ENCODE results near the gene PKD1. TPM values are rescaled to one million over a fixed set of nuclear protein-coding genes. Genes with fewer than 3 reads are reported as not detected.

PKD1 gene
- total RNA-seq, 1 experiment from 2014 or later: 102 TPM

DNA sequence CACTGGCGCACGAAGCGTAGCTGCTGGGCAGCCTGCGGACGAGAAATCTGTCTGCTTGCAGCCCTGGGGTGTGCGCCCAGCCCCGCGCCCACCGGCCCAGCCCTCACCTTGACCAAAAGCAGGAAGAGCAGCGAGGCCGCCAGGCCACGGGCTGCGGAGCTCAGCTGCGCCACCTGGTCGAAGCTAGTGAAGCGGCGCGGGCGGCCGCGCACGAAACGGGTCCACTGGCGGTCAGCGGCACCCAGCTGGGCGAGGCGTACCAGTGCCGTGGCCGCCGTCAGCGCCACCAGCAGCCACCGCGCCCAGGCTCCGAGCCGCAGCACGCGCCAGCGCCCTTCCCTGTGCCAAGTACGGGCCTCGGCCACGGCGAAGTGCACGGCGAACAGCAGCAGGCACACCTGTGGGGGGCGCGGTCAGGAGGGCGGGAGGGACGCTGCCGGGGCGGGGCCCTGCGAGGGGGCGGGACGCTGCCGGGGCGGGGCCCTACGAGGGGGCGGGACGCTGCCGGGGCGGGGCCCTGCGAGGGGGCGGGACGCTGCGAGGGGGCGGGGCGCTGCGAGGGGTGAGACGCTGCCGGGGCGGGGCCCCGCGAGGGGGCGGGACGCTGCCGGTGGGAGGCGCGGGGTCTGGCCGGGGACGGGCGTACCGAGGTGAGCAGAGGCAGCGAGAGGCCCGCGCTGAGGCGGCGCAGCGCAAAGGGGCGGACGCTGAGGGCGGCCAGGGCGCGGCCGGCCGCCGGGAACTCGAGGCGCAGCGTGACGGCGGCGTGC is 44.7 kb downstream of the PKD1 start (continued):
- TF ChIP-seq, protein P1, sequence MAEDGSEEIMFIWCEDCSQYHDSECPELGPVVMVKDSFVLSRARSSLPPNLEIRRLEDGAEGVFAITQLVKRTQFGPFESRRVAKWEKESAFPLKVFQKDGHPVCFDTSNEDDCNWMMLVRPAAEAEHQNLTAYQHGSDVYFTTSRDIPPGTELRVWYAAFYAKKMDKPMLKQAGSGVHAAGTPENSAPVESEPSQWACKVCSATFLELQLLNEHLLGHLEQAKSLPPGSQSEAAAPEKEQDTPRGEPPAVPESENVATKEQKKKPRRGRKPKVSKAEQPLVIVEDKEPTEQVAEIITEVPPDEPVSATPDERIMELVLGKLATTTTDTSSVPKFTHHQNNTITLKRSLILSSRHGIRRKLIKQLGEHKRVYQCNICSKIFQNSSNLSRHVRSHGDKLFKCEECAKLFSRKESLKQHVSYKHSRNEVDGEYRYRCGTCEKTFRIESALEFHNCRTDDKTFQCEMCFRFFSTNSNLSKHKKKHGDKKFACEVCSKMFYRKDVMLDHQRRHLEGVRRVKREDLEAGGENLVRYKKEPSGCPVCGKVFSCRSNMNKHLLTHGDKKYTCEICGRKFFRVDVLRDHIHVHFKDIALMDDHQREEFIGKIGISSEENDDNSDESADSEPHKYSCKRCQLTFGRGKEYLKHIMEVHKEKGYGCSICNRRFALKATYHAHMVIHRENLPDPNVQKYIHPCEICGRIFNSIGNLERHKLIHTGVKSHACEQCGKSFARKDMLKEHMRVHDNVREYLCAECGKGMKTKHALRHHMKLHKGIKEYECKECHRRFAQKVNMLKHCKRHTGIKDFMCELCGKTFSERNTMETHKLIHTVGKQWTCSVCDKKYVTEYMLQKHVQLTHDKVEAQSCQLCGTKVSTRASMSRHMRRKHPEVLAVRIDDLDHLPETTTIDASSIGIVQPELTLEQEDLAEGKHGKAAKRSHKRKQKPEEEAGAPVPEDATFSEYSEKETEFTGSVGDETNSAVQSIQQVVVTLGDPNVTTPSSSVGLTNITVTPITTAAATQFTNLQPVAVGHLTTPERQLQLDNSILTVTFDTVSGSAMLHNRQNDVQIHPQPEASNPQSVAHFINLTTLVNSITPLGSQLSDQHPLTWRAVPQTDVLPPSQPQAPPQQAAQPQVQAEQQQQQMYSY (CRISPR knock-in tag; IDR thresholded peaks at IDR 0.05): no peak
- TF ChIP-seq MYBL2 (CRISPR knock-in tag; IDR thresholded peaks at IDR 0.05) (peak; percentile 79; the same call in 1 of the 2 replicates), TCF7 (CRISPR knock-in tag; IDR thresholded peaks at IDR 0.05; ENCODE audit: low read depth) (no peak), NFE2L1 (CRISPR knock-in tag; IDR thresholded peaks at IDR 0.05) (0 out of 2 replicates have a peak, but pooled peaks have one; percentile 30), ZBTB21 (CRISPR knock-in tag; IDR thresholded peaks at IDR 0.05; ENCODE audit: borderline replicate concordance) (peak; percentile 51; the same call in 1 of the 2 replicates)
- TF ChIP-seq, protein P2, sequence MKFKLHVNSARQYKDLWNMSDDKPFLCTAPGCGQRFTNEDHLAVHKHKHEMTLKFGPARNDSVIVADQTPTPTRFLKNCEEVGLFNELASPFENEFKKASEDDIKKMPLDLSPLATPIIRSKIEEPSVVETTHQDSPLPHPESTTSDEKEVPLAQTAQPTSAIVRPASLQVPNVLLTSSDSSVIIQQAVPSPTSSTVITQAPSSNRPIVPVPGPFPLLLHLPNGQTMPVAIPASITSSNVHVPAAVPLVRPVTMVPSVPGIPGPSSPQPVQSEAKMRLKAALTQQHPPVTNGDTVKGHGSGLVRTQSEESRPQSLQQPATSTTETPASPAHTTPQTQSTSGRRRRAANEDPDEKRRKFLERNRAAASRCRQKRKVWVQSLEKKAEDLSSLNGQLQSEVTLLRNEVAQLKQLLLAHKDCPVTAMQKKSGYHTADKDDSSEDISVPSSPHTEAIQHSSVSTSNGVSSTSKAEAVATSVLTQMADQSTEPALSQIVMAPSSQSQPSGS (CRISPR knock-in tag; IDR thresholded peaks at IDR 0.05; ENCODE audit: borderline replicate concordance, low read depth): no peak

DNA sequence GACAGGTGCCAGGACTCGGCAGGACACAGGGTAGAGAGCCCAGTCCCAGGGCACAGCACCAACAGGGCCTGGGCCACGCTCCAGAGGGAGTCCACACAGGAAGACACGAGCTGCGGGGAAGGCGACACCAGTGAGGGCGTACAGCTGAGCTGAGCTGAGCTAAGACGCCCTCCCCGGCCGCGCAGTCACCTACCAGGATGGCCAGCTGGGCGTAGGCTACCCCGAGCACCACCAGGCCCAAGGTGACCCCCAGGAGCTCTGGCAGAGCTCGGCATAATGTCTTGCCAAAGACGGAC is 45.3 kb downstream of the PKD1 start:
- no peak for DNase-seq (ENCODE audit: low spot score)
- H3K36me3 Mint-ChIP-seq: peaks cover 3% of the 10 kb centered on the region; the same call in 1 of the 2 replicates
- no peaks in the 10 kb centered on the region for H3K9me3 Mint-ChIP-seq
- CTCF ChIA-PET: interaction anchor here (0.7 to 5.8 kb wide), 23 partner anchors 15 to 308 kb away, joined by 3 to 73 read pairs (median 6); partner anchors contain the start of genes ECI1, NHERF2, NOXO1 and NPW
- POLR2A ChIA-PET: interaction anchor here (0.8 to 1.9 kb wide), 6 partner anchors 22 to 126 kb away, joined by 3 to 6 read pairs (median 4); partner anchors contain the start of genes NTHL1, RPS2, TRAF7 and TSC2
- no peak overlapping the region for H3K27ac Mint-ChIP-seq
- peak; percentile 0 for ATAC-seq
- peak overlapping the region; percentile 55 for H3K4me3 Mint-ChIP-seq
- no peaks in the 10 kb centered on the region for H3K4me1 Mint-ChIP-seq
- no peaks in the 10 kb centered on the region for H3K27me3 Mint-ChIP-seq (ENCODE audit: low read depth)
- TF ChIP-seq GABPB1 (CRISPR knock-in tag; IDR thresholded peaks at IDR 0.05): no peak
- TF ChIP-seq ELF4 (CRISPR knock-in tag; IDR thresholded peaks at IDR 0.05; ENCODE audit: low read depth): no peak
- TF ChIP-seq CREB1 (CRISPR knock-in tag; IDR thresholded peaks at IDR 0.05): no peak
- TF ChIP-seq HMGA2 (CRISPR knock-in tag; IDR thresholded peaks at IDR 0.05): no peak
- TF ChIP-seq CBFB (CRISPR knock-in tag; IDR thresholded peaks at IDR 0.05; ENCODE audit: low read depth): no peak
- TF ChIP-seq, protein P3, sequence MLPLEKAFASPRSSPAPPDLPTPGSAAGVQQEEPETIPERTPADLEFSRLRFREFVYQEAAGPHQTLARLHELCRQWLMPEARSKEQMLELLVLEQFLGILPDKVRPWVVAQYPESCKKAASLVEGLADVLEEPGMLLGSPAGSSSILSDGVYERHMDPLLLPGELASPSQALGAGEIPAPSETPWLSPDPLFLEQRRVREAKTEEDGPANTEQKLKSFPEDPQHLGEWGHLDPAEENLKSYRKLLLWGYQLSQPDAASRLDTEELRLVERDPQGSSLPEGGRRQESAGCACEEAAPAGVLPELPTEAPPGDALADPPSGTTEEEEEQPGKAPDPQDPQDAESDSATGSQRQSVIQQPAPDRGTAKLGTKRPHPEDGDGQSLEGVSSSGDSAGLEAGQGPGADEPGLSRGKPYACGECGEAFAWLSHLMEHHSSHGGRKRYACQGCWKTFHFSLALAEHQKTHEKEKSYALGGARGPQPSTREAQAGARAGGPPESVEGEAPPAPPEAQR (CRISPR knock-in tag; IDR thresholded peaks at IDR 0.05): no peak
- TF ChIP-seq GTF2I (CRISPR knock-in tag; conservative IDR thresholded peaks at IDR 0.05): no peak
- TF ChIP-seq, protein P4, sequence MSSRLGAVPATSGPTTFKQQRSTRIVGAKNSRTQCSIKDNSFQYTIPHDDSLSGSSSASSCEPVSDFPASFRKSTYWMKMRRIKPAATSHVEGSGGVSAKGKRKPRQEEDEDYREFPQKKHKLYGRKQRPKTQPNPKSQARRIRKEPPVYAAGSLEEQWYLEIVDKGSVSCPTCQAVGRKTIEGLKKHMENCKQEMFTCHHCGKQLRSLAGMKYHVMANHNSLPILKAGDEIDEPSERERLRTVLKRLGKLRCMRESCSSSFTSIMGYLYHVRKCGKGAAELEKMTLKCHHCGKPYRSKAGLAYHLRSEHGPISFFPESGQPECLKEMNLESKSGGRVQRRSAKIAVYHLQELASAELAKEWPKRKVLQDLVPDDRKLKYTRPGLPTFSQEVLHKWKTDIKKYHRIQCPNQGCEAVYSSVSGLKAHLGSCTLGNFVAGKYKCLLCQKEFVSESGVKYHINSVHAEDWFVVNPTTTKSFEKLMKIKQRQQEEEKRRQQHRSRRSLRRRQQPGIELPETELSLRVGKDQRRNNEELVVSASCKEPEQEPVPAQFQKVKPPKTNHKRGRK (CRISPR knock-in tag; IDR thresholded peaks at IDR 0.05; ENCODE audit: borderline replicate concordance): no peak
- no peak for TF ChIP-seq EMX1 (CRISPR knock-in tag; IDR thresholded peaks at IDR 0.05)
- TF ChIP-seq, protein P5, sequence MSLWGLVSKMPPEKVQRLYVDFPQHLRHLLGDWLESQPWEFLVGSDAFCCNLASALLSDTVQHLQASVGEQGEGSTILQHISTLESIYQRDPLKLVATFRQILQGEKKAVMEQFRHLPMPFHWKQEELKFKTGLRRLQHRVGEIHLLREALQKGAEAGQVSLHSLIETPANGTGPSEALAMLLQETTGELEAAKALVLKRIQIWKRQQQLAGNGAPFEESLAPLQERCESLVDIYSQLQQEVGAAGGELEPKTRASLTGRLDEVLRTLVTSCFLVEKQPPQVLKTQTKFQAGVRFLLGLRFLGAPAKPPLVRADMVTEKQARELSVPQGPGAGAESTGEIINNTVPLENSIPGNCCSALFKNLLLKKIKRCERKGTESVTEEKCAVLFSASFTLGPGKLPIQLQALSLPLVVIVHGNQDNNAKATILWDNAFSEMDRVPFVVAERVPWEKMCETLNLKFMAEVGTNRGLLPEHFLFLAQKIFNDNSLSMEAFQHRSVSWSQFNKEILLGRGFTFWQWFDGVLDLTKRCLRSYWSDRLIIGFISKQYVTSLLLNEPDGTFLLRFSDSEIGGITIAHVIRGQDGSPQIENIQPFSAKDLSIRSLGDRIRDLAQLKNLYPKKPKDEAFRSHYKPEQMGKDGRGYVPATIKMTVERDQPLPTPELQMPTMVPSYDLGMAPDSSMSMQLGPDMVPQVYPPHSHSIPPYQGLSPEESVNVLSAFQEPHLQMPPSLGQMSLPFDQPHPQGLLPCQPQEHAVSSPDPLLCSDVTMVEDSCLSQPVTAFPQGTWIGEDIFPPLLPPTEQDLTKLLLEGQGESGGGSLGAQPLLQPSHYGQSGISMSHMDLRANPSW (CRISPR knock-in tag; conservative IDR thresholded peaks at IDR 0.05; ENCODE audit: low read depth): no peak
- TF ChIP-seq, protein P6, sequence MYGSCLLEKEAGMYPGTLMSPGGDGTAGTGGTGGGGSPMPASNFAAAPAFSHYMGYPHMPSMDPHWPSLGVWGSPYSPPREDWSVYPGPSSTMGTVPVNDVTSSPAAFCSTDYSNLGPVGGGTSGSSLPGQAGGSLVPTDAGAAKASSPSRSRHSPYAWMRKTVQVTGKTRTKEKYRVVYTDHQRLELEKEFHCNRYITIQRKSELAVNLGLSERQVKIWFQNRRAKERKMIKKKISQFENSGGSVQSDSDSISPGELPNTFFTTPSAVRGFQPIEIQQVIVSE (CRISPR knock-in tag; IDR thresholded peaks at IDR 0.05; ENCODE audit: borderline replicate concordance): no peak
